A549 (cell line): ENCODE data around the gene PTGFR. TPM values are rescaled to one million over a fixed set of nuclear protein-coding genes. Genes with fewer than 3 reads are reported as not detected.

Experiments
- ATAC-seq, 2 experiments: fragments of 200-7000 bp in 1 of 2; fragments of >200 bp in 1 of 2; cut with Nextera tagmentation in 1 of 2; cut with Tn5 transposase in 1 of 2; 3 replicates each; pipeline versions ENCODE4 v1.8.0 to v1.9.1; 2018 to 2020; ENCODE audit warnings: mild to moderate bottlenecking in 1 of 2, moderate library complexity in 1 of 2
- CTCF ChIA-PET: fragments of 300-600 bp; sonication (Branson Sonifier 250); formaldehyde crosslinking; extraction: SDS; loops from one replicate; lab custom pipeline; 2021; ENCODE audit warnings: antibody characterized with exemption, inconsistent platforms; lab: Yijun Ruan, JAX
- POLR2A ChIA-PET: fragments of 350-600 bp; formaldehyde crosslinking; extraction: SDS; loops from one replicate; lab custom pipeline; 2021; ENCODE audit warnings: antibody characterized with exemption, inconsistent platforms; lab: Yijun Ruan, JAX
- DNase-seq, 2 experiments: peaks; one replicate each; pipeline versions ENCODE4 v3.0.0 to v3.0.0-alpha.2; 2011 to 2016; ENCODE audit warnings: low read depth in 1 of 2, low spot score in 1 of 2
- FAIRE-seq: peaks from 2 replicates; lab custom pipeline; 2011; peaks lifted over from hg19 to GRCh38; lab: Jason Lieb, UNC
- H3K27ac ChIP-seq, 2 experiments: fragments of >200 bp; sonication (Bioruptor Twin); formaldehyde crosslinking; 3 replicates each; pipeline ENCODE4 v1.5.1; 2016 to 2017
- H3K4me1 ChIP-seq: fragments of >200 bp; sonication (Bioruptor Twin); formaldehyde crosslinking; 3 replicates; pipeline ENCODE4 v1.6.1; 2016
- H3K4me2 ChIP-seq: fragments of >200 bp; sonication (Bioruptor Twin); formaldehyde crosslinking; 3 replicates; pipeline ENCODE4 v1.6.1; 2016
- H3K4me3 ChIP-seq: fragments of >200 bp; sonication (Bioruptor Twin); formaldehyde crosslinking; 3 replicates; pipeline ENCODE4 v1.5.1; 2016
- H3K9me3 ChIP-seq: fragments of >200 bp; sonication (Bioruptor Twin); formaldehyde crosslinking; 3 replicates; pipeline ENCODE4 v1.6.1; 2016
- BCL3 ChIP-seq: fragments of >200 bp; sonication (Bioruptor Twin); formaldehyde crosslinking; IDR thresholded peaks from 3 replicates; pipeline ENCODE4 v1.6.1; 2016
- CBX8 ChIP-seq: fragments of 200-600 bp; sonication (generic); IDR thresholded peaks from 2 replicates; pipeline ENCODE4 v1.6.1; 2016
- CEBPB ChIP-seq, 2 experiments: fragments of >200 bp in 1 of 2; sonication (Bioruptor Twin) in 1 of 2; formaldehyde crosslinking in 1 of 2; IDR thresholded peaks; 2 replicates each; pipeline ENCODE4 v1.6.1; 2012 to 2016
- CHD2 ChIP-seq: fragments of 150-350 bp; IDR thresholded peaks from 2 replicates; pipeline ENCODE4 v1.6.1; 2014; ENCODE audit warnings: low read length; ENCODE audit not compliant: partially characterized antibody
- CHD4 ChIP-seq: fragments of 200-600 bp; sonication (generic); IDR thresholded peaks from 2 replicates; pipeline ENCODE4 v1.6.1; 2016; ENCODE audit warnings: antibody characterized with exemption, mild to moderate bottlenecking, borderline replicate concordance
- EHMT2 ChIP-seq: fragments of 200-600 bp; sonication (generic); IDR thresholded peaks from 2 replicates; pipeline ENCODE4 v1.6.1; 2016; ENCODE audit warnings: antibody characterized with exemption, low read depth, mild to moderate bottlenecking, moderate library complexity
- ESRRA ChIP-seq: fragments of 150-350 bp; IDR thresholded peaks from 2 replicates; pipeline ENCODE4 v1.6.1; 2014; ENCODE audit warnings: mild to moderate bottlenecking, low read length, borderline replicate concordance
- FOSB ChIP-seq: fragments of 250-450 bp; sonication (Bioruptor Pico); IDR thresholded peaks from 2 replicates; pipeline ENCODE4 v1.5.0; 2020; ENCODE audit warnings: mild to moderate bottlenecking, moderate library complexity
- FOSL2 ChIP-seq, 2 experiments: fragments of 450-650 bp in 1 of 2; fragments of >200 bp in 1 of 2; sonication (Bioruptor Twin) in 1 of 2; formaldehyde crosslinking; IDR thresholded peaks; 2 replicates each; pipeline versions ENCODE4 v1.5.0 to v1.6.1; 2016 to 2020; ENCODE audit warnings: mild to moderate bottlenecking in 1 of 2, moderate library complexity in 1 of 2
- GATA3 ChIP-seq: IDR thresholded peaks from 2 replicates; pipeline ENCODE4 v1.6.1; 2012; ENCODE audit warnings: borderline replicate concordance
- HOXB13 ChIP-seq: fragments of 250-450 bp; sonication (Bioruptor Pico); IDR thresholded peaks from 2 replicates; pipeline ENCODE4 v1.5.0; 2020; ENCODE audit warnings: low read depth, mild to moderate bottlenecking, moderate library complexity
- KDM5A ChIP-seq: fragments of 200-600 bp; sonication (generic); IDR thresholded peaks from 2 replicates; pipeline ENCODE4 v1.6.1; 2016; ENCODE audit warnings: antibody characterized with exemption, mild to moderate bottlenecking
- MYC ChIP-seq: IDR thresholded peaks from 2 replicates; pipeline ENCODE4 v1.6.1; 2012; ENCODE audit warnings: mild to moderate bottlenecking, inconsistent platforms, low read length, improper control_type of control experiment, borderline replicate concordance
- NFE2L2 ChIP-seq: fragments of 150-350 bp; conservative IDR thresholded peaks from 2 replicates; pipeline ENCODE4 v1.6.1; 2014; ENCODE audit warnings: low read length
- PBX3 ChIP-seq: IDR thresholded peaks from 2 replicates; pipeline ENCODE4 v1.6.1; 2012
- PHF8 ChIP-seq: fragments of 200-600 bp; sonication (generic); IDR thresholded peaks from 2 replicates; pipeline ENCODE4 v1.6.1; 2016; ENCODE audit warnings: low read depth, mild to moderate bottlenecking, antibody characterized with exemption, moderate library complexity, borderline replicate concordance
- RARB ChIP-seq: fragments of 250-450 bp; sonication (Bioruptor Pico); IDR thresholded peaks from 2 replicates; pipeline ENCODE4 v1.8.0; 2021; ENCODE audit warnings: mild to moderate bottlenecking, moderate library complexity
- REST ChIP-seq: fragments of 200-600 bp; sonication (generic); IDR thresholded peaks from 2 replicates; pipeline ENCODE4 v1.6.1; 2016; ENCODE audit warnings: antibody characterized with exemption, mild to moderate bottlenecking, moderate library complexity
- RFX5 ChIP-seq: fragments of 450-650 bp; IDR thresholded peaks from 2 replicates; pipeline ENCODE4 v1.7.1; 2014; ENCODE audit warnings: antibody characterized with exemption, mild to moderate bottlenecking, moderate library complexity
- RNF2 ChIP-seq: fragments of 200-600 bp; sonication (generic); IDR thresholded peaks from 2 replicates; pipeline ENCODE4 v1.6.1; 2016; ENCODE audit warnings: low read depth, mild to moderate bottlenecking, antibody characterized with exemption, moderate library complexity, borderline replicate concordance
- TFCP2L1 ChIP-seq: fragments of 250-450 bp; sonication (Bioruptor Pico); IDR thresholded peaks from 2 replicates; pipeline ENCODE4 v1.5.0; 2021; ENCODE audit warnings: mild to moderate bottlenecking
- ZC3H11A ChIP-seq: fragments of 450-650 bp; IDR thresholded peaks from 2 replicates; pipeline ENCODE4 v1.6.1; 2014; ENCODE audit warnings: antibody characterized with exemption, mild to moderate bottlenecking
- ZFP36 ChIP-seq: fragments of 450-650 bp; IDR thresholded peaks from 2 replicates; pipeline ENCODE4 v1.6.1; 2014; ENCODE audit warnings: borderline replicate concordance; ENCODE audit not compliant: partially characterized antibody
- WGBS: methylation state at CpG from one replicate; pipeline ENCODE4 v1.1.6; 2017; ENCODE audit errors: missing lambda C conversion rate; 5-methylcytosine and 5-hydroxymethylcytosine counted together
- polyA plus RNA-seq, 4 experiments: library from polyadenylated mRNA; depleted of rRNA in 3 of 4; stranded (reverse); fragments of >200 nt; fragmentation: RNase III in 1 of 4; extraction: RNeasy Plus Mini Kit Qiagen cat#74134 plus additional on column Dnase treatment in 1 of 4; gene quantifications; 2 replicates in 3 of 4; 3 replicates in 1 of 4; pipeline ENCODE4 v1.2.3, GENCODE V29; 2011 to 2017
- TF ChIP-seq, protein P1 (sequence below): fragments of 250-450 bp; sonication (Bioruptor Pico); IDR thresholded peaks from 2 replicates; pipeline ENCODE4 v1.5.0; 2021; ENCODE audit warnings: mild to moderate bottlenecking, moderate library complexity, borderline replicate concordance
- TF ChIP-seq, protein P2 (sequence below): IDR thresholded peaks from 2 replicates; pipeline ENCODE4 v1.6.1; 2012; ENCODE audit warnings: low read depth, borderline replicate concordance

PTGFR gene
- polyA plus RNA-seq, 2 of the 4 experiments (the other 2 are of a cell fraction): not detected

- TF ChIP-seq NFE2L2: no peak
- TF ChIP-seq, protein P1, sequence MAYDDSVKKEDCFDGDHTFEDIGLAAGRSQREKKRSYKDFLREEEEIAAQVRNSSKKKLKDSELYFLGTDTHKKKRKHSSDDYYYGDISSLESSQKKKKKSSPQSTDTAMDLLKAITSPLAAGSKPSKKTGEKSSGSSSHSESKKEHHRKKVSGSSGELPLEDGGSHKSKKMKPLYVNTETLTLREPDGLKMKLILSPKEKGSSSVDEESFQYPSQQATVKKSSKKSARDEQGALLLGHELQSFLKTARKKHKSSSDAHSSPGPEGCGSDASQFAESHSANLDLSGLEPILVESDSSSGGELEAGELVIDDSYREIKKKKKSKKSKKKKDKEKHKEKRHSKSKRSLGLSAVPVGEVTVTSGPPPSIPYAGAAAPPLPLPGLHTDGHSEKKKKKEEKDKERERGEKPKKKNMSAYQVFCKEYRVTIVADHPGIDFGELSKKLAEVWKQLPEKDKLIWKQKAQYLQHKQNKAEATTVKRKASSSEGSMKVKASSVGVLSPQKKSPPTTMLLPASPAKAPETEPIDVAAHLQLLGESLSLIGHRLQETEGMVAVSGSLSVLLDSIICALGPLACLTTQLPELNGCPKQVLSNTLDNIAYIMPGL (CRISPR knock-in tag): no peak
- TF ChIP-seq CBX8: no peak
- TF ChIP-seq FOSL2 (IDR thresholded peaks at IDR 0.05): no peak
- TF ChIP-seq FOSL2 (CRISPR knock-in tag; IDR thresholded peaks at IDR 0.05): no peak
Observed at GRCh38 chr1:78493451-78493850, 2.7 kb downstream of the PTGFR start (continued).

DNA sequence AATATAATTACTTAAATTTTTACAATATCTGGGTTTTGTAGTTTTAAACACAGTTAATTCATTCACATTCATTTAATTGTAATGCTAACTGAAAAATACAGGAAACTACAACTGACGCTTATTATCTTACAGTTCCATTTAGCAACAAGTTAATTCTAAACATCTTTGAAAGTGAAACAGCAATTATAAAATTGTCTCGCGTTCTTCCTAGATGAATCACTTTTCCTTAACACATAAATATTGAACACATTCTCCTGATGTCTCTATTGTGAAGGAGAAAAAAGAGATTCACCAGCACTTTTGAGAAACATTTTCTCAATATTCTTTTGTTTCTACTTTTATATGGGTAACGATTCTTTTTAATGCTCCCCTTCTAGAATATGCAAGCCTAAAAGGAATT lies 6.4 kb downstream of the PTGFR start:
- no peak for FAIRE-seq
- Histone ChIP-seq H3K4me2 (no peak overlapping the region), H3K27ac (no peak overlapping the region), H3K4me3 (no peak overlapping the region), H3K9me3 (no peaks in the 10 kb centered on the region), H3K4me1 (no peaks in the 10 kb centered on the region)
- ATAC-seq: no peak
- TF ChIP-seq RARB (CRISPR knock-in tag) (no peak), REST (no peak), ZC3H11A (no peak), GATA3 (no peak), BCL3 (no peak), MYC (no peak), ESRRA (no peak), KDM5A (no peak), CEBPB (IDR thresholded peaks at IDR 0.05) (no peak)
- TF ChIP-seq, protein P2, sequence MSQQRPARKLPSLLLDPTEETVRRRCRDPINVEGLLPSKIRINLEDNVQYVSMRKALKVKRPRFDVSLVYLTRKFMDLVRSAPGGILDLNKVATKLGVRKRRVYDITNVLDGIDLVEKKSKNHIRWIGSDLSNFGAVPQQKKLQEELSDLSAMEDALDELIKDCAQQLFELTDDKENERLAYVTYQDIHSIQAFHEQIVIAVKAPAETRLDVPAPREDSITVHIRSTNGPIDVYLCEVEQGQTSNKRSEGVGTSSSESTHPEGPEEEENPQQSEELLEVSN: no peak
- TF ChIP-seq, all 56 proteins: peak for 0
- 43% methylated on average over 4 of the region's 4 CpGs for WGBS
- ChIA-PET CTCF (no interaction called here), POLR2A (no interaction called here)
- DNase-seq: no peak

- no peak for TF ChIP-seq RNF2
- TF ChIP-seq PHF8: no peak
- TF ChIP-seq CHD4: no peak
- no peak for TF ChIP-seq HOXB13 (CRISPR knock-in tag)
- TF ChIP-seq TFCP2L1 (CRISPR knock-in tag): no peak
- no peak for TF ChIP-seq ZFP36
- TF ChIP-seq NFE2L2: no peak
- TF ChIP-seq GATA3: no peak
- TF ChIP-seq KDM5A: no peak
- TF ChIP-seq FOSB (CRISPR knock-in tag): no peak
- no peak for TF ChIP-seq CHD2
- TF ChIP-seq EHMT2: no peak
- TF ChIP-seq PBX3: no peak
- TF ChIP-seq RFX5: no peak
- no peak overlapping the region for H3K4me2 ChIP-seq
- ATAC-seq: no peak
- H3K27ac ChIP-seq: no peak overlapping the region
- WGBS: 0% methylated on average over 2 of the region's 2 CpGs
- H3K4me3 ChIP-seq: no peak overlapping the region
- no peak for FAIRE-seq
- ChIA-PET CTCF (no interaction called here), POLR2A (no interaction called here)
- H3K9me3 ChIP-seq: no peaks in the 10 kb centered on the region
- DNase-seq: no peak
- H3K4me1 ChIP-seq: no peaks in the 10 kb centered on the region
Observed at GRCh38 chr1:78500529-78500928, 9.8 kb downstream of the PTGFR start.
